Stimulated activated CD8-positive, alpha-beta memory T cell treated with anti-CD3 and anti-CD28 coated beads, Interleukin-12 subunit alpha, Interleukin-12 subunit beta, amount 100 ng/mL, for 24 hours (primary cell): Measurements from ENCODE around the gene ADGRG6.

Experiments
- DNase-seq: peaks from one replicate; pipeline ENCODE4 v3.0.0-alpha.2; 2020; ENCODE audit errors: extremely low read depth

Gene ADGRG6

DNA sequence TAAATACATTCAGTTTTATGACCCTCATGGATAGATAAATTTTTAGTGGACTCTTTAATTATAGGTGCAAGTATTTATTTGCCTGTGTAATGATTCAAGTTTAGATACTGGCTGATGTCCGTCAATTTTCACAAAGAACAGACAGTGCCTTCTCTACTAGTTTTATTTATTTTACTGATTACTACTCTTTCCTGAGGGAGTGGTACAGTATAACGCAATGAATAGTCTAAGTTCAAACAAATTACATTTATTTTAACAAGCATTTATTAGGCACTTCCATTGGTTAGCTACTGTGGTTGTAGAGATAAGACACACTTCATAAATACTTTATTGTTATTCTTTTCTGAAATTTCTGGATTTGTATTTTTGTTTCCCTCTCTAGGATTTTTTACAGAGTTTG, 74.3 kb downstream of the ADGRG6 start:
- DNase-seq: no peak

DNA sequence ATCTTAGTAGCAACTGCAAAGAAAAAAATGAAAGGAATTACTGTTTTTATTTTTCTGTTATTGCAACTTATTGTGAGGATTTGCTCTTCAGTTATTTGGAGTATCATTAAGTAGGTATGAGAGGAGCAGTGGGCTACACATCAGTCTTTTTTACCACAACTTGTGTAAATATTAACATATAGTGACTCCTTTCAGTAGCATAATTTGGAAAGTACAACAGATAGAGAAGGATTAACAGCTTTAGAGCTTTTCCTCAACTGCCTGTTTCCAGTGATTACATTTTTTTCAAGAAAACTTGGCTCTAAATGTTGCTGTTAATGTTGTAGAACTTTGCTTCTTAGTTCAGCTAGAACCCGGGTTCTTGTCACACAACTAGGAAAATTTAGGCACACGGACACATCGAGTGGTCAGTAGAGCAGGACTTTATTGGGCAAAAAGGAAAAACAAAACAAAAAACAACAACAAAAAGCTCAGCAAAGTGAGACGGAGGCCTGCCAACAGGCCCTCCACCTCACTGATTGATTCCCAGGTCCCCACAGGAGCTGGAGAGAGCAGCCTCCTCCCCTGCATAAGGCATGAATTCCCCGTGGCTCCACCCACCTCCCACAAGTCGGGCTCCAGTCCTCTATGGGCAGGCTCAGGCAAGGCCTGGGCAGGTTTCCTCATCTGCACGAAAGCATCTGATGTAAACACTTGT, 75.1 kb downstream of the ADGRG6 start:
- DNase-seq: no peak

DNA sequence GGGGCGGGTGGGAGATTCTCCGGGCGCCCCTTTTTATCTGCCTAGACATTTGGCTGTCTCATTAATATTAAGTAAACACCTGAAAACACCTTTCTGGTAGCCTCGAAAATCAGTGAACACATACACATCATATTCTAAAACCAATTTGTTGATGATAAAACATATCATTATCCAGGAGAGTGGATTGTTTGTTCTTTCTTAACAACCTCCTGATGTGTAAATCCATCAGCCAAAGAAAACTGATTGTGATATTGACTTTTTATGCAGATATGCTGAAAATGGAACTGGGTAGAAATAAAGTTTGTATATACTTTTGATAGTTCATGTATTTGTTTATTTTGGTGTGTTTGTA, 75.7 kb downstream of the ADGRG6 start:
- DNase-seq: no peak

DNA sequence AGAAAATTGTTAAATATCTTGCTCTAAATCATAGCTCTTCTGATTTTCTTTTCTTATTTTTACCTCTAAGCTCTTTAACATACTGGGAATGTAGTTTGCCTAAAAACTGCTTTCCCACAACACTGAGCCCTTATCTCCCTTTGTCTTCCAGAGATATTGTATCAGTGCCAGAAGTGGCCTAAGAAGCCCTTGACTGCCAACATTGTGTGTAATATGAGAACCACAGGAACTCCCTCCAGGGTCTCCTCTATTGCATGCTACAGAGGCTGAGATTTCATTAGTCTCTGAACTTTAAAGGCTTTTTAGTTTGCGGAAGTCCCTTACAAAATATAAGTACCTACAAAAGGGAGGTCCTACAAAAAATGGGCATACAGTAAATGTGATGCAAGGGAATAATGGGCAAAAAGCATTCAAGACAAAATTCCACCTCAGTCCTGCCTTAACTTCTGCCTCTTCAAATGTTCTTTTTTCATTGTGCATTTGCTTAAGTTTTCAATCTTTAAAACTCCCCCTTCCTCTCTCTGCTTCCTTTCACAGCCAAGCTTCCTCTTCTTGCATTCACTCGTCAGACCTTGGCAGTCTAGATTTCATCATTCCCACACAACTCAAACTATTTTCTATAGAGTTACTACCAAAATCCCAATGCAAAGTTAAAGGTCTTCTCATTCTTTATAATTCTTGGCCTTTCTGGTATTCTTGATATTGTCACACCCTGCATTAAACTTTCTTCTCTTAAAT, 76.5 kb downstream of the ADGRG6 start:
- DNase-seq: no peak

DNA sequence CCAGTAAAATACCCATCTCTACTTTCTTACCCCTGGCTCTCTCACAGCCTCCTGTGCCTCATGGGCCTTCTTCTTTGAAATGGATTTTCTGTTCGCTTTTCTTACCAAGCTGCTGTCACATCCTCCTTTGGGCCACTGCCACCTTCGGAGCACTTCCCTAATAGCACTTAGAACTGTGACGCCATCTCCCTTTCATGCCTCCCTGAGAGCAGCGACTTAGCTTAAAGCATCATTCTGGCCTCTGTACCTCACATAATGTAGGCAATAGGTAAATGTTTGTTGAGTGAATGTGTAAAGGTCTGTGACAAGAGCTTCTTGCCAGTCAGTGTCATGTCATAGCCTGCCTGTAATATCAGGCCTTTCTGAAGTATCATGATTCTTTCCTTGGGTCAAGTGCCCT, 78.8 kb downstream of the ADGRG6 start:
- DNase-seq: no peak

DNA sequence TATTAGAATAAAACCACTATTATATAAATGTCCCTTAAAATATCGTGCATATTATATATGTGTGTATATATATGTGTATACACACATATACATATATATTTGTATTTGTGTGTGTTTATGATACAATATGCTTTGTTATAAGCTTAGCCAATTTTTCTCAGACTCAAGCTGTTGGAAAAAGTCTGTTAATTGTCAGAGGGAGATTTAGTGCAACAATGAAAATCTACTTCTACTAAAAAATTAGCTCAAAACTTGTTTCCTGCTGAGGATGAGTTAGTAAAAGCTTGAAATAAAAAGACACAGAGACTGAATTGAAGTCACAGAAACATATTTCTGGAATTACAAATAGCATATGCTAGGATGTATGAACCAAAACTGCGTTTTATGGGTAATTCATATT, 79.4 kb downstream of the ADGRG6 start:
- no peak for DNase-seq

DNA sequence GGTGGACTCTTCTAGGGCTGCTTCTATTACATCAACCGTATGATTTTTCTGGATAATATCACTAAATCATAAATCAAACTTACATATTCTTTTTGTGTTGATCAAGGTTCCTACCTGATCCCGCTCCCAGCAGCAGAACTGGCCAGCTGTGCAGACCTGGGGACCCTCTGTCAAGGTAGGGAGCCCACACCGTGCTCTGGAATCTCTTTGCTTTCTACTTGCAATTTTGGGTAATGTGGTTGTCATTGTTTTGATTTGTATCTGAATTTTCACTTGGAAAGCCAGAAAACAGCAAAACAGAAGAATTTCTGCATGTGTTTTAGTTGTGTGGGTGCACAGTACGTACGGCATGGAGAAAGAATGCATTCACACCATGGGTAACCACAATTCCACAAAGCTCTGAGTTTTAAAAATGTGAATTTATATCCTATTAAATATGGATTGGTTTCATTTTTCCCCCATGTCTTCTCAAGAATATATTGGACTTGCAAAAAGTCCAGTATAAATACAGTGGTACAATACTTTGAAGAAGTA, 80.1 kb downstream of the ADGRG6 start:
- no peak for DNase-seq

DNA sequence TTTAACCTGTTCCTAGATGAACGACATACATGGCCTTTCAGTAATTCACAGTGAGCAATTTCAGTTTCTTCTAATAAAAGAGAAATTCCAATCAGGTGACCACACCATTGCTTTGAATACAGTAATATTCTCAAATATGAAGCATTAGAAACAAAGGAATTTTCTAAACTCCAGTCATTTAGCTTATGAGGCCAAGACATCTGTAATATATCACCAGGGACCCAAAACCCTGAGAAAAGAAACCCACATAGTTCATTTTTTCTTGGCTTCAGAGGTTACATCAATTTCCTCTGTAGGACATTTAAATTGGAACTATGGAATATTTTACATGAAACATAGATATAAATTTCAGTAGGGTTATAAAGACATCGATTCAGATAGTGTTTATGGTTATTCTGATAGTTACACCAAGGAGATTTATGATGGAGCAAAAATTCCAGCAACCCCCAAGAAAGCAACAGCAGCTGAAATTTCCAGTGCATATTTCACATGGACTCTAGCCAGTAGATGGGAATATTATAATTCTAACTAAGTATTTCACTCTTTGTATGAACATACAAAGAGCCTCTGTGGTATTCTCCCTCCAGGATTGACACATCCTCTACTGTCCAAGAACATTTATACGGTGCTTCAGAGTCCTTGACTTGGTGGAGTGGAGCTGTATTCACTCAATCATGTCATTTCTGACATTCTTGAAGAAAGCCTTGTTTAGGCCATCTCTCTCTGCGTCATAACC, 82.9 kb downstream of the ADGRG6 start:
- DNase-seq: no peak

DNA sequence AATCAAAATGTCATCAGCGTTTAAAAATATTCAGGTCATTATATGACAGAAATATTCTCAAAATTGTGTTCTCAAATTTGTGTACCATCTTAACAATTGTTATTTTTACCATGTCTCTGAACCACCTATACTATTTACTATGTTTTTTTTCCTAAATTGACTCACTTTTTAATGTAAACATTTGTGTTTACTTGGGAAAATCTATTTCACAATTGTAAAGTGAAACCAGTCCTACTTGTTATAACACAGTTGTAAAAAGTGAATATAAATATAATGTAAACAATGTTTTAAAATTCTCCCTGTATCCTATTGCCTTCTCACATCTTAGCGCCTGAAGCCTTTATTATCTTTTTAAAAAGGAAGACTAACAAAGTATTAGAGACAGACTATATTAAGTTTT, 83.5 kb downstream of the ADGRG6 start:
- no peak for DNase-seq

DNA sequence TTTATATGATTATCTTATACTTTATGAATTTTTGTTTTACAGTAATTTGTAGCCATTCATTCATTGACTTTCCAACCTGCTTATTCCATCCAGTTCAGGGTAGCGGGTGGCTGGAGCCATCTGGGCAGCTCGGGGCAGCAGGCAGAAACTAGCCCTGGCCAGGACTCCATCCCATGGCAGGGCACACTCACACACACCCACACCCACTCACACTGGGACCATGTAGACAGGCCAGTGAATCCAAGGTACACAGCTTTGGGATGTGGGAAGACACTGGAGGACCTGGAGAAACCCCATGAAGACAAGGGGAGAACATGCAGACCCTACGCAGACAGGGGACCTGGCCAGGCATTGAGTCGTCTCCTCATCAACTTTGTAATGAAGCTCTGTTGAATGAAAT, 84.8 kb downstream of the ADGRG6 start:
- DNase-seq: no peak

DNA sequence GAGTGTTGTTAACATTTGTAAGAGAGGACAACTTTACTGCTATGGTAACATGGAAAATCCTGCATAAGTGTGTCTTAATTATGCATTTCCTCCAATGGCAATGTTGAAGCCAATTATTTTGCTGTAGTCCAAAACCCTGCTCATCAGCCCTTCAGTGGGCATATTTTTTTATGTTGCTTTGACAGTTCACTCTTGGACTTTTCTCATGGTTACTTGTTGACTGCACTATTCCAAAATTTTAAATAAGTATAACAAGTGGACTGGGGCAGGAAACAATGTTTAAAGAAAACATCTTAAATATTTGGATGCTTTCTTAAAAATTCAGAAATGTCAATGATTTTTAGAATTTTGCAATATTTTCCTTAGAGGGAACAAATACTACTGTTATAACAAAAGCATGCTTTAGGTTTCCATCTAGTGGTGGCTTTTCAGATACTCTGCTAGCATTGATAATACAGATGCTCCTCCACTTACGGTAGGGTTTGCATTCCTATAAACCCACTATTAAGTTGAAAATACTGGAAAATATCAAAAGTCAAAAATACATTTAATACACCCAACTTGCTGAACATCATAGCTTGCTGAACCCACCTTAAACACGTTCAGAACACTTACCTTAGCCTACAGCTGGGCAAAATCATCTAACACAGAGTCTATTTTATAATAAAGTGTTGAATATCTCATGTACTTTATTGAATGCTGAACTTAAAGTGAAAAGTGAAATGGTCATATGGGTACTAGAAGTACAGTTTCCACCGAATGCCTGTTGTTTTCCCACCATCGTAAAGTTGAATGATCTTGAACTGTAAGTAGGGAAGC, 86.4 kb downstream of the ADGRG6 start:
- no peak for DNase-seq

DNA sequence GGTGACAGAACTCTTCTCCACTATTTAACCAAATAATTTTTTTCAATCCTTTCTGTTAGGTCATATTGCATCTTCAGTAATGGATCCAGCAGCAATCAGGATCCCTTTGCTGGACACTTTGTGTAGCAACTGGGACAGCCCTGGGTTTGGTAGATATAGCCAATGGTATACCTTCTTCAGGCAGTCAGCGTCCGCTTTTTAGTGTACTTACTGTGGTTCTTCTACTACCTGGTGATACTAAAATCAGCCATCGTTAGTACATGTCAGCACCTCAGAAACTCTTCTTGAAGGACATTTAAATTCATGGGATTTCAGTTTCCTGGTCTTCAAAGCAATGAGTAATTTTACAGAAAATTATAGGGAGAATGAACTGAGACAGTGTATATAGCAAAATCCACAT, 93.5 kb downstream of the ADGRG6 start:
- no peak for DNase-seq

DNA sequence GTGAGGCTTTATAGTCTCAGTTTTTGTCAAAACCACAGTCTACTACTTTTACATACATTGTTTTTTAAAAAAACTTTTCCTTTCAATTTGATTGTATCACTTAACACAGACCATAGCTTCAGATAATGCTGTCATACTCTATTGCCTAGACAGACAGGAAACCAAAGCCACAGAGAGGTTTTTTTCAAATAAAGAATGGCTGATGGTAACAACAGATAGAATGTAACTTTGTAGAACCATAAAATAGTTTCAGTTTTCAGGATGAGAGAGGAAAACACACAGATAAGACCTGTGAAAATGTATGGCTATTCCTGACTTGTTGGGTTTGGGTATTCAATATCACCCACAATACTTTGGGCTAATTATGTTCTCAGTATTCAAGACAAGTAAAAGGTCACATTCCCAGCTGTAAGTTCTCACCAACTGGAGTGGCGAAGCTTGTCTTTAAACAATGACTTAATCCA, 94.0 kb downstream of the ADGRG6 start:
- no peak for DNase-seq

DNA sequence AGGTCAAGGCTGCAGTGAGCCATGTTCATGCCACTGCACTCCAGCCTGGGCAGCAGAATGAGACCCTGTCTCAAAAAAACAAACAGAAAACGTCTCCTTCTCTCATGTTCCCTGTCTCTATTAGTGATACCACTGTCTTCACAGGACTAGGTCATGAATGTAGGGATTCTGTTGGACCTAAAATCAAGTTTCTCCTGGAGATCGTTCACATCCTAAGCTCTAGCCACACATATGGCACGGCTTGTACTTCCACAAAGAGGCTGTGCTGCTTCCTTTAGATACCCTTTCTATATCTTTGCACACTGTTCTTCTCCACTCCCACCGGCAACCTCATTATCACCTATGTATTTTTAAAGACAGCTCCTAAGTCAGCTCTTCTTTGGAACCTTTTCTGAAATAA, 96.5 kb downstream of the ADGRG6 start:
- no peak for DNase-seq

DNA sequence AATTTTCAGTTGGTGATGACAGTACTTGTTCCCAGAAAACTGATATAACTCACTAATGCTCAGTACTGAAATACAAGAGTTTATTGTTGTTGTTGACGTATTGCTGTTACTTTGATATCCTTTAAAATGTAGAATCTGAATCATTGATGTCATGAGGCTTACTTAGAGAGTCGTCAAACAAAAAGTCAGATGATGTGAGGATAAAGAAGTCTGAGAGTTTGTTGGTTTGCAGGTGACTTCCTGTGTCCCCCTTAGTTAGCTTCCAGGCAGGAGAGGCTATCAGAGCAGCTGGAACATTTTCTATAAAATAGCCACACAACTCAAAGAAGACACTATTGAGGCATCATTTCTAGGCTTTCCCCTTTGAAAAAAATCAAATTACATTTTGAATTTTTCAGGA, 97.9 kb downstream of the ADGRG6 start:
- DNase-seq: no peak

DNA sequence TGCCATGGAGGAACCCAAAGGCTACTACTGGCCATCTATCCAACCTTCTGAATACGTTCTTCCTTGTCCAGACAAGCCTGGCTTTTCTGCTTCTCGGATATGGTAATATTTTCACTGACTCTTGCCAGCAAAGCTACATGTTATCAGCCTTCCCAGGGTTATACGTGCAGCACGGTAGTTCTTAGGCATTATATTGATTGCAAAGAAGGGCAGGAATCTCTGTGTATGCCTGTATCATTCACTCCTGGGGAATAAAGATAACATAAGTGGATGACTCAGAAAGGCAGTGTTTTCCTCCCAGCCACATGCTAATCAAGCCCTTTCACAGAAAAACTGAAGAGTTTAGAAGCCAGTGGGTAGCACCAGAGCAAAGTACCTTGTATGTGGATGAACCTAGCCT, 98.7 kb downstream of the ADGRG6 start:
- DNase-seq: no peak

DNA sequence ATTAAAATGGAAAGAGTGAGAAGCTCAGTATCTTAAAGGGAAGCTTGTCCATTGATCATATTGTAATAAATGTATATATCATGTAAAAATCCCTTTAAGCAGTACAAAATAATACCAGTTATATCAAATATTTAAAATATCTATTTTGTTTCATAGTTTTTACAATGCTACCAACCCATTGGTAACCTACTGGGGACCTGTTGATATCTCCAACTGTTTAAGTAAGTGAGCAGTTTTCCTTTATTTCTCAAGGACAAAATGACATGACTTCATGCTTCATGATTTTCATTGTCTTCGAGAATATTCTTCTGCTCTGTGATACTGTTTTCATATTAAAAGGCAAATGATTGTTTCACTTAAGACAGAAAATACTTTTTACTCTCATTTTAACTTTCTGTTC, 100.0 kb downstream of the ADGRG6 start:
- no peak for DNase-seq

DNA sequence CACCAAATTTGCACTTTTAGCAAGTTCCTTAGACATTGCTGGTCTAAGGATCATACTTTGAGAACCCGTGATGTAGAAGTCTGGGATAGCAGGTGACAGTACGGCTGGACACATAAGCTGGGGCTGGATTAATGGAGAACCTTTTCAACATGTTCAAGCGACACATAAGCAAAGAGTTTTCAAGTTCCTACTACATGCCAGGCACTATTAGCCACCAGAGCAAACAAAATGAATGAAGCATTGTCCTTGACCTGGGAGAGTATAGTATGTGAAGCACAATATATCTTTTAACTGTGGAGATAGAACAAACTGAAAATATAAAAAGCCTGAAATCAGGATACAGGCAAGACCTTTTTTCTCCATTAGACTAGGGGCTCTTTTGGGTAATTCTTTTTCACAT, 102.9 kb downstream of the ADGRG6 start:
- no peak for DNase-seq

DNA sequence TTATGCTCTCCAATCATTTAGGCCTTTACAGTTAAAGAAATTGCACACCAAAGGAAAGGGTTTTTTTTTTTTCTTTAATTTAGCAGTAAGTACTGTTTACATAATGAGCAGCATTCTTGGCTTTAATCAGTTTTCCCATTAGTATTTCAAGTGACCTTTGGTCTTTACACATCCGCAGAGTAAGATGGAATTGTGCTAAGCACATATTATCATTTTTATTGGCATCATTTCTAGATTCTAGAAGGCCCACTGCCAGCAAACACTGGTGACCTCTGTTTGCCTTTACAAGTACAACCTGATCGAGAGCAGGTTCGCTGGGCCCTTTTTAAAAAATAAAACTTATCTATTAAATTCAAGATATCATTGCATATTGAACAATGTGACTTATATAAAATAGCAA, 104.3 kb downstream of the ADGRG6 start:
- DNase-seq: no peak

DNA sequence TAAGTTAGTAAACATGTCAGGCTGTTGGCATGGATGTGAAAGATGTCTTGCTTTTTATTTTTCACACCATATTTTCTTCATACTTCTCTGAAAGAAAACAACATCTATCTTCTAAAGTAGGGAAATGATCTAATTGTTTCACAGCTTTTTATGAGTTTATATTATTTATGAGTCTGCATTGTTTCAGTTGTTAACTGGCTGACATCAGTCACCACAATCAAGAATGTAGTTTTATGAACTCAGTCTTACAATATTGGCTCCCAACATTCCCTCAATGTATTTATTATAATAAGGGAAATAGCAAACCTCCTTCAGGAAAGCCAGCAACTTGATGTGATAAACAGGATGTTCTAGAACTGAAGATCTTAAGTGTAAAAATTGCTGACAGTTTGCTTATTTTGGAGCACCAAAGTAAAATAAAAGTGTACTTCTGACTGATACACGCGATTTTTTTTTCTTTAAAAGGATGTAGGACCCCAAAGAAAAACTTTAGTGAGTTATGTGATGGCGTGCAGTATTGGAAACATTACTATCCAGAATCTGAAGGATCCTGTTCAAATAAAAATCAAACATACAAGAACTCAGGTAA, 106.0 kb downstream of the ADGRG6 start:
- DNase-seq: no peak

DNA sequence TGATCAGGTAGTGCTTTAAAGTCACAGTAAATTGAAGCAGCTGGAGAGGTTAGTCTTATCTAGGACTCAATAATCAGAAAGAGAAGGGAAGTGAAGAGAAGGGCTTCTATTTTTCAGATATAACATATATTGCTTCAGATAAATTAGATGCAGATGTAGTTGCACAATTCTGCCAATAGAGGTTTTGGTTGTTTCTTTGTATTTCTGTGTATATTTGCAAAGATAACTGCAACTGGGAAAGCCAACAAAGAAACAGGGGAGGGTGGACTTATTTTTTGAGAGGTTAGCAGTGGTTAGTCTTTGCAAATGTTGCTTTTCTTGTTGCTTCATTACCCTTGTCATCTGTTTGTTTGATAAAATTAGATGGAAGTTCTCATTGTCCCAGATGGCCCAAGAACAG, 106.6 kb downstream of the ADGRG6 start:
- no peak for DNase-seq

DNA sequence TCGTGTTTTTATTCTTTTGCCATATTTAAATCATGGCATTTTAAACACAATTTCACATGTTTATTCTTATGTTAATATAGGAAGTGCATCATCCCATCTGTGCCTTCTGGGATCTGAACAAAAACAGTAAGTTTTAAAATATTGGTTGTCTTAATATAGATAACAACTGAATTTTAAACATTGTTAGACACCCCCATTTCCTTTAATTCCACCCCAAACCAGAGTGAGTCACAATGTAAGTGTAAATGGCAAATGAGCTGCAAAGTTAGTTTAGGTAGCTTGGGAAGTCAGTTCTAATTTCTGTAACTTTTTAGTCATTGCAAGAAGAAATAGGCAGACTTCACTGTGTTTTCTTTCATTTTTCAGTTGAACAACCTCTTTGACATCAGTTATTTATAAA, 108.0 kb downstream of the ADGRG6 start:
- no peak for DNase-seq
